Measurements from ENCODE around the gene NCKAP5. TPM values are rescaled to one million over a fixed set of nuclear protein-coding genes. Genes with fewer than 3 reads are reported as not detected.

NCKAP5 gene
- total and polyA plus RNA-seq, 10 donors = 0.39 to 6.0 (median 3.3) TPM

DNA sequence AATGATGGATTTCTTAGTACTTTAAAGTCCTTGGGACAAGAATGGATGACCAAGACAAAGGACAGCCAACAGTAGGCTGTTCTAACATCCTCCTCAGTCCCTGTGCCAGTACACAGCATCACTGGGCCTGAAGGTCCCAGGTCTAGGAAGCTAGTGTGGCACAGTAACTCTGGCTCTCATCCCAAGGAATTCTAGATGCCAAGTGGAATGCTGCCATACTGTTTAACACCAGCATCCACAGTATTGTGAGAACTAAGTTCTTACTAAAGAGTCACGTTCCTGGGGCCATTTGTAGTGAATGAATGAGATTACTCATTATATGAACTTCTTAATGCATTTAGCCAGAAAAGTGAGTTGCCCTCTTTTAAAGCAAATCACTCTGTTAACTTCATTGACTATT, 830.0 kb downstream of the NCKAP5 start:
- WGBS, 5 donors = 73 to 86% (median 78%) methylated on average over 1 of the region's 1 CpG
- H3K27me3 ChIP-seq (replicated peaks in 1 of 7) = no peaks in the 10 kb centered on the region
- H3K4me1 ChIP-seq = no peaks in the 10 kb centered on the region
- H3K9me3 ChIP-seq = no peaks in the 10 kb centered on the region
- intact Hi-C loops (cut with DNase I; ENCODE audit: low total_unique reads) = no loop called here
- H3K36me3 ChIP-seq = no peaks in the 10 kb centered on the region
- no peak overlapping the region for H3K27ac ChIP-seq
- DNase-seq = no peak
- TF ChIP-seq, protein P1, sequence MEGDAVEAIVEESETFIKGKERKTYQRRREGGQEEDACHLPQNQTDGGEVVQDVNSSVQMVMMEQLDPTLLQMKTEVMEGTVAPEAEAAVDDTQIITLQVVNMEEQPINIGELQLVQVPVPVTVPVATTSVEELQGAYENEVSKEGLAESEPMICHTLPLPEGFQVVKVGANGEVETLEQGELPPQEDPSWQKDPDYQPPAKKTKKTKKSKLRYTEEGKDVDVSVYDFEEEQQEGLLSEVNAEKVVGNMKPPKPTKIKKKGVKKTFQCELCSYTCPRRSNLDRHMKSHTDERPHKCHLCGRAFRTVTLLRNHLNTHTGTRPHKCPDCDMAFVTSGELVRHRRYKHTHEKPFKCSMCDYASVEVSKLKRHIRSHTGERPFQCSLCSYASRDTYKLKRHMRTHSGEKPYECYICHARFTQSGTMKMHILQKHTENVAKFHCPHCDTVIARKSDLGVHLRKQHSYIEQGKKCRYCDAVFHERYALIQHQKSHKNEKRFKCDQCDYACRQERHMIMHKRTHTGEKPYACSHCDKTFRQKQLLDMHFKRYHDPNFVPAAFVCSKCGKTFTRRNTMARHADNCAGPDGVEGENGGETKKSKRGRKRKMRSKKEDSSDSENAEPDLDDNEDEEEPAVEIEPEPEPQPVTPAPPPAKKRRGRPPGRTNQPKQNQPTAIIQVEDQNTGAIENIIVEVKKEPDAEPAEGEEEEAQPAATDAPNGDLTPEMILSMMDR (IDR thresholded peaks at IDR 0.05 in 8 of 11, conservative IDR thresholded peaks at IDR 0.05 in 3 of 11) = no peak
- no peak for TF ChIP-seq POLR2AphosphoS5 (IDR thresholded peaks at IDR 0.05)
- no peak for TF ChIP-seq POLR2A (IDR thresholded peaks at IDR 0.05)
- H3K4me3 ChIP-seq = no peak overlapping the region

DNA sequence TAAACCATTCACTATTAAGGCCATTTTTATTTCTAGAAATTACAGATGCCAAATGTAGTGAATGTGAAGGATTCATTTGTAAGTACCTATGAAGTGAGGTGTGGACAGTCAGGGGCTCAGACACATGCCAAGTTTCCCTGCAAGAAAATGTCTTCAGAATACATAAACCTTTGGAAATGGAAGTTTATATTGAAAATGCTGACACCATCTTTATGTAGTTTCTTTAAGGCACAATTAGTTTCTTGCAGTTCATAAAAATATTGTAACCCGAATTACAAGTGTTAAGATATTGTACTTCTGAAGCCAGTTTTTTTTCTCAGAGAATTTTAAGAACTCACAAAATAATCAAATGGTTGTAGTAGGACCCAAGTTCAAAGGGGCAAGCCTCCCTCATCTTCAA, 832.2 kb downstream of the NCKAP5 start:
- intact Hi-C loops (cut with DNase I; ENCODE audit: low total_unique reads) = no loop called here
- Histone ChIP-seq H3K4me1 (no peaks in the 10 kb centered on the region), H3K36me3 (no peaks in the 10 kb centered on the region), H3K9me3 (no peaks in the 10 kb centered on the region), H3K4me3 (no peak overlapping the region), H3K27me3 (replicated peaks in 1 of 7) (no peaks in the 10 kb centered on the region), H3K27ac (no peak overlapping the region)
- no peak for DNase-seq
- TF ChIP-seq POLR2A (IDR thresholded peaks at IDR 0.05) = no peak
- TF ChIP-seq, protein P1 (IDR thresholded peaks at IDR 0.05 in 8 of 11, conservative IDR thresholded peaks at IDR 0.05 in 3 of 11) = no peak
- TF ChIP-seq POLR2AphosphoS5 (IDR thresholded peaks at IDR 0.05) = no peak
- WGBS, 5 donors = 85 to 91% (median 89%) methylated on average over 1 of the region's 1 CpG

DNA sequence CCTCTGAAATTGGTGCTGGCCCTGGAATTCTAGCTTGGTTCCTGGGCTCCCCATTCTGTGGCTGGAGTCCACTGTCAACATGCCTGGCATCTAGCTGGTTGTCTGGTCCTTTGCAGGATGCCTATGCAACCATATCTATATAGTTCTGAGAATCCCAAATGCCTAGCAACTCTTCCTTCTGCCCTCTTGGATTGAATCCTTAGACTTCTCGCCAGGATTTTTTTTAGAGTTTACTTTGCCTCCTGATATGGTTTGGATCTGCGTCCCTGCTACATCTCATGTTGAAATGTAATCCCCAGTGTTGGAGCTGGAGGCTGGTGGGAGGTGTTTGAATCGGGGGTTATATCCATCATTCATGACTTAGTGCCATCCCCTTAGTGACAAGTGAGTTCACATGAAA, 833.3 kb downstream of the NCKAP5 start:
- H3K4me3 ChIP-seq = no peak overlapping the region
- H3K27me3 ChIP-seq (replicated peaks in 1 of 7) = no peaks in the 10 kb centered on the region
- H3K27ac ChIP-seq = no peak overlapping the region
- intact Hi-C loops (cut with DNase I; ENCODE audit: low total_unique reads) = no loop called here
- no peaks in the 10 kb centered on the region for H3K9me3 ChIP-seq
- no peak for DNase-seq
- H3K4me1 ChIP-seq = no peaks in the 10 kb centered on the region
- H3K36me3 ChIP-seq = no peaks in the 10 kb centered on the region
- TF ChIP-seq, protein P1 (IDR thresholded peaks at IDR 0.05 in 8 of 11, conservative IDR thresholded peaks at IDR 0.05 in 3 of 11) = no peak
- TF ChIP-seq POLR2AphosphoS5 (IDR thresholded peaks at IDR 0.05) = no peak
- TF ChIP-seq POLR2A (IDR thresholded peaks at IDR 0.05) = no peak
- 77 to 94% (median 83%) methylated on average over 3 of the region's 3 CpGs for WGBS, 5 donors

DNA sequence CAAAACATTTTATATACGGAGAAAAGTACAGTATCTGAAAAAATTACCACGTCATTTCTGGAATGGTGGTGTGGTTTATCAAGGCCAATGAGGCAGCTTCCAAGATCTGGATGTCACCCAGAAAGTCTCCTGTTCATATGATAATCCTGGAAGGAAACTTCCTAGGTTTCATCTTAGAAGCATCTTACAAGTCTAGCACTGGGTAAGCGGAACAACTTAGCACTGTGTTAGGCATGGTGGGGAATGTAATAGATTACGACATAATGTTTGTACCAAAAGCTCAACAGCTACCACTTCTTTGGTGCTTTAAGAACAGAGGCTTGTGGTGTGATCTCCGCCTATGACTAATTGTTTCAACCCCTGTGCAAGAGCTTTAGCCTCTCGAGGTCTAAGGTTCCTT, 835.2 kb downstream of the NCKAP5 start:
- intact Hi-C loops (cut with DNase I; ENCODE audit: low total_unique reads) = no loop called here

More for the DNA sequence above, 835.2 kb downstream of the NCKAP5 start:
- TF ChIP-seq POLR2AphosphoS5 (IDR thresholded peaks at IDR 0.05) = no peak
- TF ChIP-seq POLR2A (IDR thresholded peaks at IDR 0.05) = no peak
- TF ChIP-seq, protein P1 (IDR thresholded peaks at IDR 0.05 in 8 of 11, conservative IDR thresholded peaks at IDR 0.05 in 3 of 11) = no peak
- no peaks in the 10 kb centered on the region for H3K4me1 ChIP-seq
- H3K36me3 ChIP-seq = no peaks in the 10 kb centered on the region
- WGBS, 5 donors = 80 to 93% (median 82%) methylated on average over 6 of the region's 6 CpGs
- no peak overlapping the region for H3K27ac ChIP-seq
- H3K4me3 ChIP-seq = no peak overlapping the region
- H3K27me3 ChIP-seq (replicated peaks in 1 of 7) = no peaks in the 10 kb centered on the region
- no peak for DNase-seq
- H3K9me3 ChIP-seq = no peaks in the 10 kb centered on the region

Data from spleen (tissue), 11 donors.